Measurements from ENCODE around the gene DCDC1.

DCDC1 gene

DNA sequence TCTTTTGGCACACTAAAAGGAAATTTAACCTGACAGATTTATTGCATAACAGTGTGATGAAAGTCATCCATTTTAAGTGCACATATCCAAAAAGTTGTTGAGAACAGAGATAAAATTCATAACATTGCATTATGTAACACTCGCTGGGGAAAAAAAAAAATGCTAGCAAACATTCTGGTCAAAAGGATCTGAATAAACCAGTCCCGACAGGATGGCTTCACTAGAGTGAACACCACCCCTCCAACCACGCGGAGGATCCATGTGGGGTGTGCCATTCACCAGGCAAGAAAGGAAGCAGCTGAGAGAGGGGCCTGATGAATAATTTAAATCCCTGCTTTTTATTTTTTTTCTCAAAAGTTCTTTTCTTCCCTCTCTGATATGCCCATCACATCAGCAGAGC, 258.7 kb downstream of the DCDC1 start:
- in situ Hi-C loops (cut with HindIII; ENCODE audit: low sequenced_read_pairs) = no loop called here

DNA sequence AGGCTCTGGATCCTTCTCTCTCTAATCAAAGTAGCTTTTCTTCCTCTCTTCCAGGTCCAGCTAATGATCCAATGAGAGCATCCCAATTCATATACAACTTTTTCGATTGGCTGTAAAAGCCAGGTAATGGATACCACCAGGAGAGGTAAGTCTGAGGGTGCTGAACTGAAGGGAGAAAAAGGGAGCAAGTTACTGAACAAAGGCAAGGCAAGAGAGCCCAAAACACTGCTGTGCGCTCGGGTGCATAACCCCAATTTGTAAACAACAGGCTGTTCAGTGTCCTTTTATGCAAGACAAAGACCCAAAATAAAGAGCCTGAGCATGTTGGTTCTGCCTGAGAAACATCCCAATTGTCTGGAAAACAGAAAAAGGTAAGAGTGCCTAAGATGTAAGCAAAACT, 260.1 kb downstream of the DCDC1 start:
- in situ Hi-C loops (cut with HindIII; ENCODE audit: low sequenced_read_pairs) = no loop called here

DNA sequence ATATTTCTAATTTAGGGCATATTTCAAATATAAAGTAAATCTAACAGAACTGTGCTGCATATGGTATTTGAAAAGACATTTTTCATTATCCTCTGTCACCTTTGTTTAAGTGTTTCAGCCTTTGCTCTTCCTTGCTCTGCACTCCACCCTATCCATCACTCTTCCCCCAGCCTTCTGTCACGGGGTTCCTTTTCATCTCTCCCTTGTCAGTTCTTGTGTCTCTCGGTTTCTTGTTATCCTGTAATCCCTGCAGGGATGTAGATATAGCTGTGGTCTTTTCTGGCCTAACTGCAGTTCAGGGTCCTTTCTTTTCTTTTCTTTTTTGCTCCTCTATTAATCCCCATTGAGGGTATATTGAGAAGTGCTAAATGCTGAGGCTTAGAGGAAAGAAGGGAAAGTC, 261.9 kb downstream of the DCDC1 start:
- in situ Hi-C loops (cut with HindIII; ENCODE audit: low sequenced_read_pairs) = no loop called here

DNA sequence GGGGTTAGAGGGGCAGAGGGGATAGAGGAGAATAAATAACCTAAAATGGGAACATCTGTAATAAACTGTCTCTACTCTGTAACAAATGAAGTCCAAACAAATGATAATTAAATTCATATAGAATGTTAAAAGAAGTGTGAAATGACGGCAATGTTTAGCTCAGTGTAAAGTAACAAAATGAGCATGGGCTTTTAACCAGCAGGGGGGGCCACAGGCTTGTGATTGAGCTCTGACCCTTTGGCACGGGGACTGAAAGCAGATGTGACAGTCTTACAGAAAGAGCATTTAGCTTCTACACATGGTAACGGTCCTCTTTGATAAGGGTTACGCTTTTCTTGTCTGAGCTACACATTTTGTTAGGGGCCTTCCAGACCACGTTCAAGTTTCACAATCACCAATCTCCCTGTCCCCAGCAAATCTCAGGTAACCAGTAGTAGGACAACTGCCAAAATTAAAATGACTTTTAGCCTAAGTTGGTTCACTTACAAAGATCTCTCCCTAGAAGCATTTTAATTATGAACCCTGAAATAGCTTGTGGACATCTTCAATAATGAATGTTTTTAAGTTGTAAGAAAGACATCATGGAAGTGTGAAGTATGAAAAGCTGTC, 262.5 kb downstream of the DCDC1 start:
- in situ Hi-C loops (cut with HindIII; ENCODE audit: low sequenced_read_pairs) = no loop called here

DNA sequence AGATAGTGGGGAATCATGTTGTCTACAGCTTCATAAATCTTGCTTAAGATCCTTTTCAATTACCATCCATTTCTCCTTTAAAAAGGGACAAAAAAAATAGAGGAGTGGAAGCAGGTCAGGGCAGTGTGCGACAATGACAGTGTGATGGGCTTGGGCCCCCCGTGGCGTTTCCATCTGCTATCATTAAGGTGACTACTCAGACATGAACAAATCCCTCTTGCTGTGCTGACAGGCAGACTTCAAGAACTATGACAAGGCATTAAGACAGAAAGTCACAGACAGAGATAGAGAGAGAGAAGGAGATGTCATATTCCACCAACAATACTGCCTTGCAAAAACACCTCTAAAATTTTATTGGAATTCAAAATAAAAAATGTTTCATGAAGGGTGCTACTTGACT, 263.2 kb downstream of the DCDC1 start:
- in situ Hi-C loops (cut with HindIII; ENCODE audit: low sequenced_read_pairs) = no loop called here

DNA sequence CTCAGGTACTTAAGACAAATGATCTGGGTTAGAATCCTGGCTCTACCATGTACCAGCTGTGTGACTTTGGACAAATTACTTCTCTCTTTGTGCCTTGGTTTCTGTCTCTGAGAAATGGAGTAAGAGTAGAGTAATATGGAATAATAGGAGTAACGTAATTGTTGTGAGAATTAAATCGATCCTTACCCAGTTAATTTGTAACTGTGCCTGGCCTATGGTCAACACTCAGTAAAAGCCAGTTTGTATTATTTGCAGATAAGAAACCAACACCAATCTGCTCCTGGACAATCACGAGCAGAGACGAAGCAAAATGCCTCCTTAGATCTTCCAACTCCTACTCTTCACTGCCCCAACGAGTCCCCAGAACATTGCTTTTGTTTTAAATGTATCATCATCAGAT, 266.7 kb downstream of the DCDC1 start:
- in situ Hi-C loops (cut with HindIII; ENCODE audit: low sequenced_read_pairs) = no loop called here

DNA sequence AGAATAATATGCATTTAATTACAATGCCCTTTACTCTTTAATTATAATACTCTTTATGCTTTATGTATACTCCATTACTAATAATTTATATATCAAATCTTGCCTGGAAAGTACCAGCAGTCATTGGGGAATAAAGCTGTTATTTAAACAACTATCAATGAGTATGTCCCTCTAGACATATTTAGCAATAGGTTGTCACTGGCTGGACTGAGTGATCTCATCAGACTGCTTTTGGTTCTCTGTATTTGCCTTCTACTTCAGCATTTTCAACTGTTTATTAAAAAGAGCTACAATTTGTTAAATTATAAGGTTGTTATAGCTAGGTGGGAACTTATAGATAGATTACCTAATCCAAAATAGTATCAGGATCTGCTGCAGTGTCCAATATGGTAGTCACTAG, 267.2 kb downstream of the DCDC1 start:
- in situ Hi-C loops (cut with HindIII; ENCODE audit: low sequenced_read_pairs) = no loop called here

DNA sequence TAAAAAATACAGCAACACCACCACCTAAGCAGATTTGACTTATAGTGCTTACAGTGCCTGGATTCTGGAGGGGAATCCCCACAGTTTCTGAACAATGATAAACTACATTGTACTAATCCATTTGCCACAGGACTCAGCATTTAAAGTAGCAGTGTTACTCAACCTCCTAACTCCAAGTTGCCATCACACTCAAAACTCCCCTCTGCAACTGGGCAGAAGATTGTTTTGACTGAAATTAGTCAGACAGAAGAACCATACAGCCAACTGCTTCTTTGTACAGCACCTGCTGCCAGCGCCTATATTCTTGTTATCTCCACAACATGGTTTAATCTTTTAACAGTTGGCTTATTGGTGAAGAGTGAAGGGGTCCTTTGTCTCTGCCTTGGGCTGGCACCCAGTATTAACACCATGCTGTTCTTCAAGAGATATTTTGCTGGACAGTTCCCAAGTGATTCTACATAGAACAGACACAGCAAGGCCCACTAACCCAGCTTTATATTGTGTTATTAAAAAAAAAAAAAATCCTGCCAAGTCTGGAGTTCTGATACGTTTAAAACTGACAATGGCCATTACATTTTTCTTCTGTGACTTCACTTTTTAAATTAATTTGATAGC, 273.2 kb downstream of the DCDC1 start:
- in situ Hi-C loops (cut with HindIII; ENCODE audit: low sequenced_read_pairs) = no loop called here

DNA sequence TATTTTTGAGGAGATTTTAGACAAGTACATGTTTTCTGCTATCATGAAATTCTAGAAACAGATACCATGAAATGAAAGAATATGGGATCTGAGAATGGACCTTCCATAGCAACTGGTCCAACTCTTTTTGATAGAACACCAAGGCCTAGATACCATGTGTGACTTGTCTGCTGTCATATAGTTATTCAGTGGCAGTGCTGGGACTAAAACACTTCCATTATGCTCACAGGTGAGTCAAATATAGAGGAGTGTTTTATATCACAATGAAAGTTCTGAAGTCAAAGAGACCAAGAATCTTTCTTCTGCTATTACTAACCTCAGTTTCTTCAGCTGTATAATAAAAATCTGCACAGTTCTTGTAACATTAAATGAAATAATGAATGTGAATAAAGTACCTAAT, 276.9 kb downstream of the DCDC1 start:
- in situ Hi-C loops (cut with HindIII; ENCODE audit: low sequenced_read_pairs) = no loop called here

DNA sequence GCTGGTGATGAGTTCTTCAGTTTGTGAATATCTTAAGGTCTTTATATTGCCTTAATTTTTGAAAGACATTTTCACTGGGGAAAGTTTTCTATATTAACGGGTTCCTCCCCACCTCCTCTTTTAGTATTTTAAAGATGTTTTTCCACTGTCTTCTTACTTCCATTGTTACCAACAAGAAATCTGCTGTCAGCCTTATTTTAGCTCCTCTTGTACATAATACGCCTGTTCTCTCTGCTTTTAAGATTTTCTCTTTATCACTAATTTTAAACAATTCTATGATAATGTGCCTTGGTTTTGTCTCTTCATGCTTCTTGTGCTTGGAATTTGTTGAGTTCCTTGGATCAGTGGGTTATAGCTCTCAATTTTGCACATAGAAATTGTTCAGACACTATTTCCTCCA, 280.4 kb downstream of the DCDC1 start:
- in situ Hi-C loops (cut with HindIII; ENCODE audit: low sequenced_read_pairs) = no loop called here

DNA sequence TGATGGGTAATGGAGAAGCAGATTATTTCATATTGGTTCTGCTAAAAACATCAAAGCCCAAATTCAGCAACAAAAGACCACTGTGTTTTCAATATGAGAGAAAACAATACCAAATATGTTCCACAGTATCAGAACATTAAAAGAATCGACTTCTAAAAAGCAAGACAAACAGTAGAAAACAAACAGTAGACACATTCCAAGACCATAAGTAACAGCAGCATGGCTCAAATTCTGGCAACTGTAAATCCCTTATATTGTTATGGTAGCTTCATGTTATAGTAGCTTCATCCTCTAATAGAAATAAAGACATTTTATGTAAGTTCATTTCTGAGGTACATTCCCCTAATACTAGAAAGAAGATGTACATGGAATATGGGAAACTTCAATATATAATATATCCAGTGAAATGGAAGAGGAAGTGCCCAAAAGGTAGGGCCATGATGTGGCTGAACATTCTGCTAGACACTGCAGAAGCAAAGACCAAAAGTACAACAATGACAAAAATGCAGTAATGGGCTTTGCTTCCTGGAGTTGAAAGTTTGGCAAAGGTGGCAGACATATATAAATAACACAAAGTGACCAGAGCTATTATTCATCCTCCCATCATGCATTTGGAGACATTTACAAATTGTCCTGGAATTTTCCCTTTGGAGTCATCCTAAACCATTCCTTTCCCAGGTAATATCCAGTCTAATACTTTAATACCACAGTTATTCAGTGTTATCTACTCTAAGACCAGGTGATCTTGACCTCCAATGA, 299.9 kb downstream of the DCDC1 start:
- in situ Hi-C loops (cut with HindIII; ENCODE audit: low sequenced_read_pairs) = no loop called here

DNA sequence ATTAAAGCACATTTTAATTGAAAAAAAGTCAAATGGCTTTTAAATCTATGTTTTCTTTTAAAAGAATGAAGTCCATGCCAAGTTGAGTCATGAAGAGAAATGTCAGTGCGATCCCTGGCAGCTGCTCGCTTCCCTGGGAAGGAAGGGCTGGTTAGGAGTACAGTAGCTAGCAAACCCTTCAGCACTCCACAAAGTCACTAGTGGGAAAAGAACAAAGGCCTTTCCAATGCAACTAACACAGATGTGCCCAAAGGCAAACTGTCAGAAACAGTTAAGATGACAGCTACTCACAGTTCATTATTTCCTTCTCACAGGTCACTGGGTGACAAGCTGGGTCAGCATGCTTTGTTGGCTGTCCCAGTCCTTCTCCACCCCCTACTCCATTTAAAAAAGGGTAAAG, 308.7 kb downstream of the DCDC1 start:
- in situ Hi-C loops (cut with HindIII; ENCODE audit: low sequenced_read_pairs) = no loop called here

DNA sequence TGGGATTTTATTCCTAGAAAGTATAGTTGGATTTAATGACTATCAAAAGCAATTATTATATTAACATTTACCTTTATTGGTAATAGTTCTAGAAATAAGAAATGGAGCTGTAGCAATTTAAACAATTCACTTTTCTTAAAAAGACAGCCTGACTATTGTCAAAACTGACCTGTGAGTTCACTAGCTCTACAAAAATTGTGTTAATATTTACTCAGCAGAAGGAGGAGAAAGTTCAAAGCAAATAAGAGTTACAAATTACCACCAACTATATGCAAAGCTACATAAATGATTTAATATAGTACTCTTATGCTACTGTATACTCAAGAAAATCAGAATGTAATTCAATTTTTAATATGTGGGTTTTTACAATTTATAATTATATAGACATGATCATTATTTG, 310.0 kb downstream of the DCDC1 start:
- in situ Hi-C loops (cut with HindIII; ENCODE audit: low sequenced_read_pairs) = no loop called here

DNA sequence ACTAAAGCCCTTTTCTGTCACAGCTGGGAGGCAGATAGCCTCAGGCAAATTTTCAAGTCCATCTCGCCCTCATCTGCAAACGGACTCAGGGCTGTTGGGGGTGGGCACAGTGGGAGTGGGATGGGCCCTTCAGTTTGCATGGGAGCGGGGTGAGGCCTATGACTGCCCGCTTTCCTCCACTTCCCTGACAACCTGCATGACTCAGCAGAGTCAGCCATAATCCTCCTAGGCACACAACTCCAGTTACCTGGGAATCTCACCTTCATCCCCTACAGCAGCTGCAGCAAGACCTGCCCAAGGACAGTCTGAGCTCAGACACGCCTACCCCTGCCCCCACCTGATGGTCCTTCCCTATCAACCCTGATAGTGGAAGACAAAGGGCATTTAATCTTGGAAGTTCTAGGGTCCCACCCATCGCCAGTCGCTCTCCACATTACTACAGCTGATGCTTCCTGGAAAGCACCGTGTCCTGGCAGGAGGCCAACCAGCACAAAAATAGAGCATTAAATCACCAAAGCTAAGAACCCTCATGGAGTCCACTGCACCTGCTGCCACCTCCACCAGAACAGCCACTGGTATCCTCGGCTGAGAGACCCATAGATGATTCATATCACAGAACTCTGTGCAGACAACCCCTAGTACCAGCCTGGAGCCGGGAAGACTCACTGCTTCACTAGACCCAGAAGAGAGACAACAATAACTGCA, 319.3 kb downstream of the DCDC1 start:
- in situ Hi-C loops (cut with HindIII; ENCODE audit: low sequenced_read_pairs) = no loop called here

DNA sequence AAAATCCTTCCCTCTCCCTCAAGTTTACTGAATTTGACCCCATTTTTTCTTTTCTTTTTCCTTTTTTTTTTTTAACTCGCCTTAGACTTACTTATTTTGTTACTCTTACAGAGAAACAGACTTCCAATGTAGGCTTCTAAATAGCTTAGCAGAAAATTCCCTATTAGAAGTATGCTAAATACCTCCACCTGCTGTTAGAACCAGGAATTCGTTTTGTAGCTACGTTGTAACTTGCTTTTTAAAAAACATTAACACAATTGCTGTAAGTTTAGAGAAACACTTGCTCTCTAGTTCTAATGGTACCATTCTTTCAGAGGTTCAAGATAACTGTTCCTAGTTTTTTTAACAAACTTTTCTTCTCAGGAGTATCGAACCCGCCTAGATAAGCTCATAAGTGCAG, 324.2 kb downstream of the DCDC1 start:
- in situ Hi-C loops (cut with HindIII; ENCODE audit: low sequenced_read_pairs) = no loop called here

DNA sequence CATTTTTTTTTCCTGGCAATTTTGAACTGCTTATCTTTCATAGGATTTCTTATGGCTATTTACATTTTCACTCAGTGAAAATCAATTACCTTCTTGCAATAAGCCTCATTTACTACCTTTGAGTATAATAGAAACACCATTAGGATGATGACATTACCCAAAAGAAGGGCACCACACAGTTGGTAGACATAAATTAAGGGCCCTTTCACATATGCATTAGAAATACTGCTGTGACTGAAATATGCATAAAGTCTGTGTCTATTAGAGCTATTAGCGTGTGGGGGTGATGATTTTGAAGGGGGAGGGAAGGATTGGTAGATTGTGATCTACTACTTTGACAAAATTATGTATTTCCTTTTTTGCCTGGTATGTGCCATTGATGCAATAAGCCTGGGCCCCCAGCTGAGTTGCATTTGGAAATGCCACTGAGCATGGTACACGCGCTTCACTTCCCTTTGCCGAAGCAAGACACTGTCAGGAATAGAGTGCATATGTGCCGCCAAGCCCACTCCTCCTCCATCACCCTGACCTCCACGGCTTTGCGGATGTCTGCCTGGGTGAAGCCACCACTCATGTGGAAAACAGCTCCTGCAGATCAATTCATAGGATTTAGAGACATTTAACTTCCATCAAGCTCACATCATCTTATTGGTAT, 339.3 kb downstream of the DCDC1 start:
- in situ Hi-C loops (cut with HindIII; ENCODE audit: low sequenced_read_pairs) = no loop called here

DNA sequence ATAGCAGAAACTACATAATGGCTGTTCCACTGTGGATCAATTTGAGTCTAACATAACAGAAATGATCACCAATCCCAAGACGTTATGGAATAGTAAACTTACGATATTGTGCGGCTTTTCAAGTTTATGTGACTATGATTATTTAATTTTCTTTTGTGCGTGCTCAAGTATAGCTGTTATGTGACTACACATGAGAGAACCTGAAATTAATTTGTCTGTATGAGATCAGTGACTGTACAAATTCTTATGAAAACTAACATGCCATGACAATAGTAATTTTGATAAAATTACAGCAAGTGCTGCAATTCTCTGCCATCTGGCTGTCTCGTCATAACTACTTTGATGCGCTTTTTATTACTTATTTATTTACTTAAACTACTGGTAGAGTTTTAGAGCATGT, 343.2 kb downstream of the DCDC1 start:
- in situ Hi-C loops (cut with HindIII; ENCODE audit: low sequenced_read_pairs) = no loop called here

DNA sequence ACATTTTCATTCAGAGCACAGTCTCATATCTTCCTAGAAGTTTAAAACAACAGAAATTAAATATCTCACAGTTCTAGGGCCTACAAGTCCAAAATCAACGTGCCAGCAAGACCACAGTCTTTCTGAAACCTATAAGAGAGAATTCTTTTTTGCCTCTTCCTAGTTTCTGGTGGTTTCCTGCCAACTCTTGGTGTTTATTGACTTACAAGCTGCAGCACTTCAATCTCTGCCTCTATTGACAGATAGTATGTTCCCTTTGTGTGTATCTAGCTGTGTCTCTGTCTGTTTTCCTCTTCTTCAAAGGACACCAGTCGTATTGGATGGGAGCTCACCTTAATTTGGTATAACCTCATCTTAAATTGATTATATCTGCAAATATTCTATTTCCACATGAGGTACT, 347.5 kb downstream of the DCDC1 start:
- in situ Hi-C loops (cut with HindIII; ENCODE audit: low sequenced_read_pairs) = no loop called here

DNA sequence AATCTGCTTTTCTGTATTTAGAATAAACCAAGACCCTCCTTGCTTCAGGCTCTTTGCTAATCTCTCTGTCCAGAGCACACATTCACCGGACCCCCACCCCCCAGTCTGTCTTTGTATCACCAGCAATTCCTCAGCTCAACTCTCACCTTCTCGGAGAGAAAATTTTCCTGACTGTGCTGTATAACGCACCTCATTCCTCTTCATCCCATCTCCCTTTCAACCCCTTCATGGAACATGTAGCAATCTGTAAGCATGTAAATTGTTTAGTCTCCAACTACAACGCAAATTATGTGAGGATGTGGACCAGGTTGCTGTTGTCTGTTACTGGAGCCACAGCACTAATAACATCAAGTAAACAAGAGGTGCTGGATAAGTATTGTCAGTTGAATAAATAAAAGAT, 349.8 kb downstream of the DCDC1 start:
- in situ Hi-C loops (cut with HindIII; ENCODE audit: low sequenced_read_pairs) = no loop called here

DNA sequence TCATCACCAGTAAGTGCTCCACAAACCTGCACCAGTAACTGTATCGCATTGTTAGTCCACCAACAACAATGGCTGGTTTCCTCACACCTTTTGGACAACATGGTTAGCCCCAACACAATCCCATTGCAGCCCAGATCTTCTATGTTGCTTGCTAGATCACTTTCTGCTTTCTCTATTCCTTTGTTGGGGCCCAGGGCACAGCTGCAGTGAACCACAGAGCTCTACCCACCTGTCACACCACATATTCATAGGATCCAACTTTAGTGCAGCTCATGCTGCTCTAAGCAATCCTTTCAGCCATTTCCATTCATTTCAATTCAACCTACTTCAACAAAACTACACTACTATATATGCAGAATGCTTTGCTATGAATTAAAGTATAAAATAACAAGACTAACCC, 364.3 kb downstream of the DCDC1 start:
- in situ Hi-C loops (cut with HindIII; ENCODE audit: low sequenced_read_pairs) = no loop called here

DNA sequence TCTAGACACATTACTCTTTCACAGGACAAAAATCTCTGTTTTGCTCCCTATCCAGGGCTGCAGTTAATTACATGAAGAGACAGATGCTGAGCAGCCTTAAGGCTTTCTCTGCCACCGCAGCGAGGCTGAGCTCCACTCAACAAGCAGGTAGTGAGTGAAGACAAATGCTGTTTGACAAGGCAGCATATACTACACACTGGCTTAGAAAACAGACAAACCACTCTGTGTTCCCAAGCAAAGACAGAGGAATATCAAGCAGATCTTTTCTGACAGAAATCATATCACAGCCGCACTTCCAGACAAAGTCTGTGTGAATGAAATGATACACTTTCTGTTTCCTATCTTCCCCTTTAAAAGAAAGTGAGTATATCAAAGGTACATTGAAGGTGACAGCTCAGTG, 368.1 kb downstream of the DCDC1 start:
- in situ Hi-C loops (cut with HindIII; ENCODE audit: low sequenced_read_pairs) = no loop called here

All from endothelial cell of hepatic sinusoid (primary cell).